BLaER1 treated with 17β-estradiol and CSF1 and Interleukin-3, amounts not matched to agents 10 nM and 100 nM (cell line): ENCODE results near the gene KRTAP5-8.
"Not testable (repeated sequence)": the region's sequence is repeated elsewhere in the genome, so short reads cannot be mapped to it uniquely, and the experiment has no call there.

ENCODE experiments used
- H3K27ac ChIP-seq, 11 experiments: shearing (Covaris generic); formaldehyde crosslinking; 2 replicates each; pipeline ENCODE4 v1.8.1; 2022
- H3K27me3 ChIP-seq, 11 experiments: shearing (Covaris generic); formaldehyde crosslinking; 2 replicates each; pipeline ENCODE4 v1.8.1; 2022
- H3K36me3 ChIP-seq, 11 experiments: shearing (Covaris generic); formaldehyde crosslinking; 2 replicates each; pipeline ENCODE4 v1.8.1; 2022
- H3K4me1 ChIP-seq, 10 experiments: shearing (Covaris generic); formaldehyde crosslinking; 2 replicates each; pipeline ENCODE4 v1.8.1; 2022
- H3K4me2 ChIP-seq, 11 experiments: shearing (Covaris generic); formaldehyde crosslinking; 2 replicates each; pipeline ENCODE4 v1.8.1; 2022
- H3K4me3 ChIP-seq, 10 experiments: shearing (Covaris generic); formaldehyde crosslinking; 2 replicates each; pipeline ENCODE4 v1.8.1; 2022
- H3K9ac ChIP-seq, 11 experiments: shearing (Covaris generic); formaldehyde crosslinking; 2 replicates each; pipeline ENCODE4 v1.8.1; 2022
- H3K9me3 ChIP-seq, 11 experiments: shearing (Covaris generic); formaldehyde crosslinking; replicated peaks in 1 of 11; 2 replicates each; pipeline ENCODE4 v1.8.1; 2022
- H4K20me1 ChIP-seq, 11 experiments: shearing (Covaris generic); formaldehyde crosslinking; 2 replicates each; pipeline ENCODE4 v1.8.1; 2022
- Cebpa-rat ChIP-seq, 11 experiments: shearing (Covaris generic); IDR thresholded peaks; 2 replicates each; pipeline ENCODE4 v1.8.1; 2022

The KRTAP5-8 gene

GRCh38 chr11:71580057-71581003 lies 42.5 kb downstream of the KRTAP5-8 start:
- Histone ChIP-seq H3K27me3 (no peaks in the 10 kb centered on the region), H3K4me2 (peak overlapping the region in 8 of 11 experiments; percentile 15 to 60 (median 24); a peak in 11 of 22 replicates), H3K9ac (no peak overlapping the region), H3K36me3 (no peaks in the 10 kb centered on the region), H3K4me3 (no peak overlapping the region), H3K4me1 (peaks cover 18 to 38% (median 29%) of the 10 kb centered on the region in 10 experiments), H3K9me3 (no peaks in the 10 kb centered on the region), H3K27ac (no peak overlapping the region), H4K20me1 (0 out of 22 replicates have a peak, but pooled peaks cover 0 to 6% (median 0%) of the 10 kb centered on the region in 11 experiments)
- no peak for TF ChIP-seq Cebpa-rat (IDR thresholded peaks at IDR 0.05)

- peak overlapping the region in 6 of 11 experiments; percentile 25 to 89 (median 59); a peak in 10 of 22 replicates for H3K4me2 ChIP-seq
- no peaks in the 10 kb centered on the region for H3K36me3 ChIP-seq
- no peak overlapping the region for H3K27ac ChIP-seq
- peaks cover 18 to 31% (median 23%) of the 10 kb centered on the region in 10 experiments for H3K4me1 ChIP-seq
- no peaks in the 10 kb centered on the region for H3K27me3 ChIP-seq
- H3K4me3 ChIP-seq = no peak overlapping the region
- H3K9ac ChIP-seq = no peak overlapping the region
- no peaks in the 10 kb centered on the region for H3K9me3 ChIP-seq
- TF ChIP-seq Cebpa-rat (IDR thresholded peaks at IDR 0.05) = no peak
- H4K20me1 ChIP-seq = 0 out of 22 replicates have a peak, but pooled peaks cover 0 to 6% (median 0%) of the 10 kb centered on the region in 11 experiments
Measured at GRCh38 chr11:71581826-71582225, 44.0 kb downstream of the KRTAP5-8 start.

- Histone ChIP-seq H3K4me2 (peak within 1 kb of the TSS in 10 of 11 experiments; percentile 16 to 89 (median 47); a peak in 18 of 22 replicates), H3K9ac (peak within 1 kb of the TSS in 1 of 11 experiments; percentile 34; a peak in 2 of 22 replicates), H3K27ac (no peak within 1 kb of the TSS), H3K36me3 (no peaks in the 10 kb centered on the region), H3K4me1 (peaks cover 18 to 31% (median 23%) of the 10 kb centered on the region in 10 experiments), H3K27me3 (no peaks in the 10 kb centered on the region), H3K9me3 (no peaks in the 10 kb centered on the region), H3K4me3 (no peak within 1 kb of the TSS), H4K20me1 (0 out of 22 replicates have a peak, but pooled peaks cover 0 to 6% (median 0%) of the 10 kb centered on the region in 11 experiments)
- TF ChIP-seq Cebpa-rat (IDR thresholded peaks at IDR 0.05) = no peak
Measured at GRCh38 chr11:71582309-71582895, 44.6 kb downstream of the KRTAP5-8 start, which contains the start of gene KRTAP5-11. KRTAP5-11 (minus strand) TSS chr11:71582875; CDS start chr11:71582837, 38 bp downstream.

GRCh38 chr11:71582969-71583368 lies 45.1 kb downstream of the KRTAP5-8 start:
- not testable (repeated sequence) for H3K9me3 ChIP-seq, H3K36me3 ChIP-seq, H3K27me3 ChIP-seq, H3K27ac ChIP-seq, H3K4me3 ChIP-seq, H4K20me1 ChIP-seq
- Histone ChIP-seq H3K9ac (peak overlapping the region in 1 of 11 experiments; percentile 34; a peak in 2 of 22 replicates), H3K4me1 (peaks cover 18 to 31% (median 23%) of the 10 kb centered on the region in 10 experiments), H3K4me2 (peak overlapping the region in 10 of 11 experiments; percentile 16 to 89 (median 47); a peak in 18 of 22 replicates)

GRCh38 chr11:71585673-71586072 lies 47.8 kb downstream of the KRTAP5-8 start:
- H4K20me1 ChIP-seq, H3K4me3 ChIP-seq, H3K4me2 ChIP-seq, H3K9me3 ChIP-seq, H3K27ac ChIP-seq, H3K9ac ChIP-seq, H3K27me3 ChIP-seq, H3K36me3 ChIP-seq: not testable (repeated sequence)
- peaks cover 10 to 18% (median 17%) of the 10 kb centered on the region in 10 experiments for H3K4me1 ChIP-seq

- H3K27ac ChIP-seq, H3K4me3 ChIP-seq, H3K4me2 ChIP-seq, H3K36me3 ChIP-seq, H4K20me1 ChIP-seq, H3K4me1 ChIP-seq, H3K9ac ChIP-seq, H3K9me3 ChIP-seq, H3K27me3 ChIP-seq: not testable (repeated sequence)
Measured at GRCh38 chr11:71588314-71588713, 50.5 kb downstream of the KRTAP5-8 start.
